Gastroesophageal sphincter (tissue), 4 donors: ENCODE results near the gene CBLIF. TPM values are rescaled to one million over a fixed set of nuclear protein-coding genes. Genes with fewer than 3 reads are reported as not detected.

Experiments used
- ATAC-seq: fragments of 150-250 bp; one replicate; pipeline ENCODE4 v1.9.1; 2016; ENCODE audit warnings: mild to moderate bottlenecking, moderate library complexity
- H3K27ac ChIP-seq, 4 donors: fragments of 200-600 bp; sonication (generic) in 3 of 4; 1 replicate in 3 of 4; 2 replicates in 1 of 4; pipeline ENCODE4 v1.5.1; 2016 to 2019
- H3K27me3 ChIP-seq: fragments of 200-600 bp; sonication (generic); one replicate; pipeline ENCODE4 v1.5.1; 2019
- H3K36me3 ChIP-seq, 2 donors: fragments of 200-600 bp; sonication (generic); one replicate each; pipeline ENCODE4 v1.5.1; 2019; ENCODE audit warnings: control low read depth in 1 of 2
- H3K4me1 ChIP-seq, 3 donors: fragments of 200-600 bp; sonication (generic); 1 replicate in 2 of 3; 2 replicates in 1 of 3; pipeline ENCODE4 v1.5.1; 2016 to 2019; ENCODE audit warnings: control low read depth in 2 of 3
- H3K4me3 ChIP-seq, 2 donors: fragments of 200-600 bp; sonication (generic); one replicate each; pipeline ENCODE4 v1.5.1; 2019; ENCODE audit warnings: mild to moderate bottlenecking in 1 of 2, moderate library complexity in 1 of 2
- H3K9me3 ChIP-seq, 3 donors: fragments of 200-600 bp; sonication (generic); one replicate each; pipeline ENCODE4 v1.5.1; 2017 to 2019; ENCODE audit warnings: control low read depth in 2 of 3
- EP300 ChIP-seq: sonication (generic); formaldehyde crosslinking; IDR thresholded peaks from one replicate; pipeline ENCODE4 v1.6.1; 2017; ENCODE audit warnings: antibody characterized with exemption, mild to moderate bottlenecking
- POLR2A ChIP-seq, 2 donors: fragments of 450-650 bp; IDR thresholded peaks; one replicate each; pipeline ENCODE4 v1.6.1; 2017; ENCODE audit warnings: antibody characterized with exemption in 2 of 2, mild to moderate bottlenecking in 2 of 2, moderate library complexity in 1 of 2
- POLR2AphosphoS5 ChIP-seq: sonication (generic); formaldehyde crosslinking; IDR thresholded peaks from one replicate; pipeline ENCODE4 v1.6.1; 2017; ENCODE audit warnings: antibody characterized with exemption
- WGBS, 2 donors: methylation state at CpG; one replicate each; pipeline ENCODE4 v1.1.5; 2018; ENCODE audit warnings: low coverage in 1 of 2; 5-methylcytosine and 5-hydroxymethylcytosine counted together
- total RNA-seq, 4 donors: library from RNA; depleted of rRNA; stranded (reverse); fragments of >200 nt; gene quantifications; one replicate each; pipeline ENCODE4 v1.1.0, GENCODE V29; 2016
- TF ChIP-seq, protein P1 (sequence below), 4 experiments: fragments of 200-600 bp in 2 of 4; fragments of 450-650 bp in 2 of 4; sonication (generic) in 1 of 4; IDR thresholded peaks; one replicate each; pipeline ENCODE4 v1.5.1; 2017 to 2019; ENCODE audit warnings: antibody characterized with exemption in 4 of 4, mild to moderate bottlenecking in 2 of 4, moderate library complexity in 2 of 4

Gene CBLIF
- total RNA-seq, 4 donors from 2014 or later, result not detected

DNA sequence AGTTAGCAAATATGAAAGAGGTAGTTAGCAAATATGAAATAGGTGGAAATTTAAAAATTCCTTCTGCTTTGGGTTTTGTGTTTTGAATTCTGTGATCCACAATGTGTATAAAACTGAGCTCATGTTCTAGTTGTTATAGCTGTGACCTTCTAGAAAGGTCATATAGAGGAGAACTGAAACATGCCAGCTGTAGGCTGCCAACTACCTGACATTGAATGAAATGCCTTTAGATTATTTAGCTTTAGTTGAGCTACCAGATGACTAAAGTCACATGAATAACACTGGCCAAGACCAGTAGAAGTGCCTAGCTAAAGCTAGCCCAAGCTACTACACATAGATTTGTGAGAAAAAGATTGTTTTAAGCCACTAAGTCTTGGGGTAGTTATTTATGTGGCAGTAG, 26.8 kb upstream of the CBLIF start:
- no peaks in the 10 kb centered on the region for H3K36me3 ChIP-seq
- no peak overlapping the region for H3K4me3 ChIP-seq
- ATAC-seq, result no peak
- TF ChIP-seq POLR2AphosphoS5 (no peak), EP300 (no peak), POLR2A (IDR thresholded peaks at IDR 0.05) (no peak)
- TF ChIP-seq, protein P1, sequence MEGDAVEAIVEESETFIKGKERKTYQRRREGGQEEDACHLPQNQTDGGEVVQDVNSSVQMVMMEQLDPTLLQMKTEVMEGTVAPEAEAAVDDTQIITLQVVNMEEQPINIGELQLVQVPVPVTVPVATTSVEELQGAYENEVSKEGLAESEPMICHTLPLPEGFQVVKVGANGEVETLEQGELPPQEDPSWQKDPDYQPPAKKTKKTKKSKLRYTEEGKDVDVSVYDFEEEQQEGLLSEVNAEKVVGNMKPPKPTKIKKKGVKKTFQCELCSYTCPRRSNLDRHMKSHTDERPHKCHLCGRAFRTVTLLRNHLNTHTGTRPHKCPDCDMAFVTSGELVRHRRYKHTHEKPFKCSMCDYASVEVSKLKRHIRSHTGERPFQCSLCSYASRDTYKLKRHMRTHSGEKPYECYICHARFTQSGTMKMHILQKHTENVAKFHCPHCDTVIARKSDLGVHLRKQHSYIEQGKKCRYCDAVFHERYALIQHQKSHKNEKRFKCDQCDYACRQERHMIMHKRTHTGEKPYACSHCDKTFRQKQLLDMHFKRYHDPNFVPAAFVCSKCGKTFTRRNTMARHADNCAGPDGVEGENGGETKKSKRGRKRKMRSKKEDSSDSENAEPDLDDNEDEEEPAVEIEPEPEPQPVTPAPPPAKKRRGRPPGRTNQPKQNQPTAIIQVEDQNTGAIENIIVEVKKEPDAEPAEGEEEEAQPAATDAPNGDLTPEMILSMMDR (IDR thresholded peaks at IDR 0.05), result no peak
- no peaks in the 10 kb centered on the region for H3K4me1 ChIP-seq
- no peak overlapping the region for H3K27ac ChIP-seq
- H3K9me3 ChIP-seq, result no peaks in the 10 kb centered on the region
- no peaks in the 10 kb centered on the region for H3K27me3 ChIP-seq

DNA sequence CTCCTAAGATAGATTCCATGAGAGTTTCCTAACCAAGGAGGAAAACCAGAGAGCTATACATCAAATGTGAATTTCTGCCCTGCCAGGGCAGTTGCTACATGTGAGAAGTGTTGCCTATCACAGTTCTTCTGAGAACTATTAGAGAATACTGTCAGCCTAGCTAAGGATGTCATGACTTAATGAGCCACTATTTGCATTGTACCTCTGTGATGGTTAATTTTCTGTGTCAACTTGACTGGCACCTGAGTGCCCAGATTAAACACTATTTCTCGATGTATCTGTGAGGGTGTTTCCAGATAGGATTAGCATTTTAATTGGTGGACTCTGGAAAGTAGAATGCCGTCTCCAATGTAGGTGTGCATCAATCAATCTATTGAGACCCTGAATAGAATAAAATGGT, 22.6 kb upstream of the CBLIF start:
- WGBS, 2 donors, result 82 to 86% methylated on average over 1 to 2 of the region's 2 CpGs
- Histone ChIP-seq H3K27me3 (peaks cover 3% of the 10 kb centered on the region), H3K4me3 (no peak overlapping the region), H3K36me3 (no peaks in the 10 kb centered on the region), H3K4me1 (no peaks in the 10 kb centered on the region), H3K27ac (no peak overlapping the region), H3K9me3 (no peaks in the 10 kb centered on the region)
- ATAC-seq, result no peak
- TF ChIP-seq POLR2A (IDR thresholded peaks at IDR 0.05), result no peak
- TF ChIP-seq EP300, result no peak
- TF ChIP-seq POLR2AphosphoS5, result no peak
- TF ChIP-seq, protein P1 (IDR thresholded peaks at IDR 0.05), result no peak

DNA sequence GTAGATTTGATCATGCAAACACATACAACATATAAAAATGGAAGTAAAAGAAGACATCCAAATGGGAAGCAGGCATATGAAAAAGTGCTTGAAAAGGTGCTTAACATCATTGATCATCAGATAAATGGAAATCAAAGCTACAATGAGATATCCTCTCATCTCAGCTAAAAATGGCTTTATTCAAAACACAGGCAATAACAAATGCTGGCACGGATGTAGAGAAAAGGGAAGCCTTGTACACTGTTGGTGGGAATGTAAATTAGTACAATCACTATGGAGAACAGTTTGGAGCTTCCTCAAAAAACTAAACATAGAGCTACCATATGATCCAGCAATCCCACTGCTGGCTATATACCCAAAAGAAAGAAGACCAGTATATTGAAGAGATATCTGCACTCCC, 21.5 kb upstream of the CBLIF start:
- no peak overlapping the region for H3K27ac ChIP-seq
- no peaks in the 10 kb centered on the region for H3K36me3 ChIP-seq
- no peaks in the 10 kb centered on the region for H3K4me1 ChIP-seq
- H3K4me3 ChIP-seq, result no peak overlapping the region
- TF ChIP-seq, protein P1 (IDR thresholded peaks at IDR 0.05), result no peak
- no peak for TF ChIP-seq EP300
- no peak for TF ChIP-seq POLR2A (IDR thresholded peaks at IDR 0.05)
- TF ChIP-seq POLR2AphosphoS5, result no peak
- 47% methylated on average over 1 of the region's 1 CpG; no CpG with 5 or more reads in 1 of the 2 donors for WGBS, 2 donors
- no peaks in the 10 kb centered on the region for H3K9me3 ChIP-seq
- ATAC-seq, result no peak
- H3K27me3 ChIP-seq, result peaks cover 3% of the 10 kb centered on the region

DNA sequence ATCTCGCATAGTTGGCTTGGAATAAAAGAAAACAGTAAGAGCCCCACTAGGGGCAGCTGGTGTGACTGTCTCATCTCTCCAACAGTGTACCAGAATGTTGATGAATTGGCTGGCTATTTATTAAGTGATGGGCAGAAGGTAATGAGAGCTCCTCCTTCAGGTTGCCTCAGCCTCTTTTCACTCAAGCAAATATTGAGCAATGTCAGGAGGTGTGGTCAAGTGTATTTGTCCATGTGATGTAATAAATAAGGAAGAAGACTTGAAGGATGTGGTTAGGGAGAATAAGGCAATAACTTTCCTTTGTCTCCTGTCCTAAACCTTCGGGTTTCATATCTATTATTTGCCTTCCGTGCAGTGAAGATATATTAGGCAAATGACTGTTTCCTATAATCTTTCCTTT, 21.1 kb upstream of the CBLIF start, which contains the start of gene TCN1:
TCN1 (minus strand) TSS at position 91 of the 400 bp plus-strand sequence; CDS start at position 74, 17 bp downstream.
- no peak within 1 kb of the TSS for H3K4me3 ChIP-seq
- H3K4me1 ChIP-seq, result no peaks in the 10 kb centered on the region
- no peaks in the 10 kb centered on the region for H3K36me3 ChIP-seq
- ATAC-seq, result no peak
- 57 to 80% methylated on average over 3 of the region's 3 CpGs for WGBS, 2 donors
- TF ChIP-seq POLR2A (IDR thresholded peaks at IDR 0.05) (no peak), EP300 (no peak), POLR2AphosphoS5 (no peak)
- TF ChIP-seq, protein P1 (IDR thresholded peaks at IDR 0.05), result no peak
- H3K9me3 ChIP-seq, result no peaks in the 10 kb centered on the region
- no peak within 1 kb of the TSS for H3K27ac ChIP-seq
- H3K27me3 ChIP-seq, result peaks cover 3% of the 10 kb centered on the region

DNA sequence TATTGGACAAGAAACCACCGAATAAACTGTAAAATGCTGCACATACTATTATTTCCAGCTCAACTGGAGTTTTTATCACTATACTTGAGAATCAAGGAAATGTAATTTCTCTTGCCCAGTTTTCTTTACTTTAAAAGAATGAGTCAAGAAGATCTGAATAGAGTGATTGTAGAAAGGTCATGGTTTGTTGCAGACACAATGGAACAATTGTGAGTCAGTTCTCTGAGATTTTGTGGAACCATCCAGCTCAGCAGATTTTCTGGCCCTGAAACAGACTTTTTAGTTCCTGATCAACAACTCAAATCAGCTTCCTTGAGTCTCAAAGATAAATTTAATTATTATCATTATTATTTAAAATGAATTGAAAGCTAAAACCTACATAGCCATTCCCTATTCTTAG, 19.7 kb upstream of the CBLIF start:
- no peaks in the 10 kb centered on the region for H3K9me3 ChIP-seq
- ATAC-seq, result no peak
- WGBS, 2 donors, result 64 to 67% methylated on average over 1 of the region's 1 CpG
- TF ChIP-seq POLR2A (IDR thresholded peaks at IDR 0.05) (no peak), EP300 (no peak), POLR2AphosphoS5 (no peak)
- TF ChIP-seq, protein P1 (IDR thresholded peaks at IDR 0.05), result no peak
- H3K27me3 ChIP-seq, result peaks cover 3% of the 10 kb centered on the region
- H3K27ac ChIP-seq, result no peak overlapping the region
- H3K4me1 ChIP-seq, result no peaks in the 10 kb centered on the region
- no peaks in the 10 kb centered on the region for H3K36me3 ChIP-seq
- no peak overlapping the region for H3K4me3 ChIP-seq
